NOMO-1 (cell line): ENCODE measurements around the gene NPHP1.
"Not testable (repeated sequence)": the region's sequence is repeated elsewhere in the genome, so short reads cannot be mapped to it uniquely, and the experiment has no call there.

Experiments used
- DNase-seq, 2 experiments: peaks; one replicate each; lab custom pipeline; 2025; ENCODE audit not compliant: unreplicated experiment in 2 of 2; lab: John Stamatoyannopoulos, UW

NPHP1 gene

DNA sequence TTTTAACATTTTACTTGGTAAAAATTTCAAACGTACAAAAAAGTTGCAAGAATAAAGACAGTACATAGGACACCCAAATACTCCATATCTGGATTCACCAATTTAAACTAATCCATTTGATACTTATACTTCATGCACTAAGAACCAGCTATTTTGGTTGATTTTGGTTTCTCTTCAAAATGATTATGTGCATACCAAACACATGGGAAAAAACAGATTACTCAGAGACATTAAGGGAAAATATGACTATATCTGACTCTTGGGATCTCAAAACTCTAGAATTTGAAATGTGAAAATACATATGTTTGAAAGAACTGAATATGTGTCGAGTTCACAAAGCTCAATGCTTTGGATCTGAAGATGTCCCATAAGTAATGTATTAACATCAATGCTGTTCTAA is 73.6 kb downstream of the NPHP1 start:
- DNase-seq, result no peak

DNA sequence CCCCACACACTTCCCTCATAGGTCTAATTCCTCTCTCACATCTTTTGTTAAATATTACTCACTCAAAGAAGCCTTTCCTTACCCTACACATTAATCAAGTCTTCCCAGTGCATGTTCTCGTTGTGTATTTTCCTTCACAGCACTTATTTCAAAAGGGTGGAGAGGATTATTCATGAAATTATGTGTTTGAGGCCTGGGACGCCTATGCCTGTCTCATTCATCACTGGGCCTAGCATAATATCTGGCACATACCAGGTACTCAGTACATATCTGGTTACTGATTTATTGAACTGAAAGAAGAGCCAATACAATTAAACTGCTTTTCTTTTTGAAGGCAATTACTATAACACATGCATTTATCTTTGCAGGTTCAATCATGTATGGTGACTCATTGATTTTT is 74.1 kb downstream of the NPHP1 start:
- DNase-seq, result no peak

DNA sequence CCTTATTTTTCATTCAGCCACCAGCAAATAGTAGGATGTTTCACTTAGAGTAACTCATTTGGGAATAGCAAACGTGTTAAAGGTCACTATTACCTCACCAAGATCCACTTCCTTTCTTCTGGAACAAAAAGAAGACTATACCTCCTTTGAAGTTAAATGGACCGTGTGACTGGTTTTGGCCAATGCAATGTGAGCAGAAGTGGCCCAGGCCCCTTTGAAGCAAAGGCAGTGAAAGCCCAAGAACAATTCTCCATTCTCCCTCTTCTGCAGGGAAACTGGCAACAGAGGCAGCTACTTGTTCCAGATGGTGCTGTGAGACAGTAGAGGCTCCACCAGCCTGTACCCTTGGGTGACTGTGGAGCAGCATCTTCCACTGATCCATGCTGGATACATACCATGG is 77.9 kb downstream of the NPHP1 start:
- no peak for DNase-seq

DNA sequence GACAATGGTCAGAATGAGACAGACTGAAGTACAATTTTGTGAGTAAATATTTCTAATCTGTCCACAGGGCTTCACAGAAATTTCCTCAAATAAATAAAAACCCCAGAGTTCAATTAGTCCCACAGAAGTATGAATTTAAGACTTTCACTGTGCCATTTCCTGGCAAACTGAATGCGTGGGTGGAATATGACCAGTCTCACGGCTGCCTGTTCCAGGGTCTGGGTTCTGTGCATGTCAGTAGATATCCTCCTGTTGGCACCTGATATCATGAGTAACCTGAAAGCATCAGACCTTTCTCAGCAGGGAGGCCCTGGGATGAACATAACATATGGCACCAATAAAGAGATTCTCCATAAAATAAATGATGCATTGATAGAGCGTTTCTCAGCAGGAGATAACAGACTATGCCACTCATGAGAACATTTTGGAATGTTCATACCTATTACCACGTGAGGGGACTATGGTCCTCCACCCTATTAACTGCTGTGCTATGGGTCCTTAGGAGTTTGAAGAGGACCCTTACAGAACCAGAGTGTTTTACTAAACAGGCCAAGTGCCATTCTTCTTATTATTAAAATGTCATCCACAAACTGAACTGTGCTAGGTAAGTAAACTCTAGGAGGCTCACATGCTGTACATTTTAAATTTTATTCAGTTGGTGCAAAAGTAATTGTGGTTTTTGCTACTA is 78.6 kb downstream of the NPHP1 start:
- DNase-seq, result no peak

DNA sequence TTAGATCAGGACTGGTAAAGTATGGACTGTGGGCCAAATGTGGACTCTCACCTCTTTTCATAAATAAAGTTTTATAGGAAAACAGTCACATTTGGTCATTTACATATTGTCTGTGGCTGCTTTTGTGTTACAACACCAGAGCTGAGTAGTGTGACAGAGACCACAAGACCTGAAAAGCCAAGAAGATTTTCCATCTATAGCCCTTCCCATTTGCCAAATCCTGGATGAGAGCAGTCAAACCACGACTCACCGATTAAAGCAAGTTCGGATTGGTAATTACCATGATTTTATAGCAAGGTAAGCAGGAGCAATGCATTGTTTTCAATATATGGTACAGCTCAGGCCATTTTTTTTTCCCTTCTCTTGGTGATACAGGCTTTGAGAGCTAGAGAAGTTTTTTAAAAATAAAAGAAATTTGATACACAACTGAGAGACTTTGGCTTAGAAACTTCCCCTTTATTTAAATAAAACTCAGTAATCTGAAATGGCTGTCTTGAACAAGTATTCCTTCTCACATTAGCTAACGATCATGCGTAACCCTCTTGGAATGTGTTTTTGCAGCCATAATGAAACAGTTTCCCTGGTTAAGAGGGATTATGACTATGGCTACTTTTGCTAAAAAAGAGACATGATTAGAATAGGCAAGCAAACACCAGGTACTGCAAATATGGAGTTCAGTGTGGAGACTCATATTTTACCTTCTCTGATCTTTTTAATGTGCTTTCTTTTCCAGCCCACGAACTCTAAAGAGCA is 79.7 kb downstream of the NPHP1 start:
- no peak for DNase-seq

DNA sequence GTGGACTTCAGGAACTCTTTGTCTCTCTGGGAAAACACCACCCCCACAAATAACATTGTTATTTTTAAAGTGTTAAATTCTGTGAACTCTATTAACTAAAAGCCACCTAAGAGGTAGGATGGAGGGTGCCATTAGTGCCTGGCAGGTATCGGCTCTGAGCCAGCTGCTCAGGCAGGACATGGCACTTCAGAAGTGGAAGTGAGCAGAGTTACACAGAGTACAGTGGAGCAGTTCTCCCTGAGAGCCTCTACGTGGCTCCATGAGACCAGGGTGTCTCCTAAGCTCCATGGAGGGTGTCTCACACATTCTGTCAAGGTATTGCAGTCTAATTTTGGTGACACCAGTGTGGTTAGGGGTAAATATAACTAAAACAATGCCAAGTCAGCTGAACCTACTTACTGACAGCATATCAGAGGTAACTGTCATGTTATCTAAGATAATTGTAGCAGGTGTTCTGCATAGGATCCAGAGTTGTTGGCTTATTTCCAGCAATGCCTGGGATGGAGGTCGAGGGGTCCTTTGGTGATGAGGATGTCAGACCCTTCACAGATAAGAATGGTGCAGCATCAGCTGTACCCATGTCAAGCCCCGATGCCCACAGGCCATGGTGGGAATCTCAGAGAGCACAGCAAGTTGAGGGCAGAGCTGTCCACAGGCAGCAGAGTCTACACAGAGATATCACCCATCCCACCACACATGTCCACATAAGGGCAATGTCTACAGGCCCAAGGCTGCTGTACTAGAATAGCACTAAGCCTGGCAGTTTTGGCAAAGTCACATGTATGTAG is 80.6 kb downstream of the NPHP1 start:
- no peak for DNase-seq

DNA sequence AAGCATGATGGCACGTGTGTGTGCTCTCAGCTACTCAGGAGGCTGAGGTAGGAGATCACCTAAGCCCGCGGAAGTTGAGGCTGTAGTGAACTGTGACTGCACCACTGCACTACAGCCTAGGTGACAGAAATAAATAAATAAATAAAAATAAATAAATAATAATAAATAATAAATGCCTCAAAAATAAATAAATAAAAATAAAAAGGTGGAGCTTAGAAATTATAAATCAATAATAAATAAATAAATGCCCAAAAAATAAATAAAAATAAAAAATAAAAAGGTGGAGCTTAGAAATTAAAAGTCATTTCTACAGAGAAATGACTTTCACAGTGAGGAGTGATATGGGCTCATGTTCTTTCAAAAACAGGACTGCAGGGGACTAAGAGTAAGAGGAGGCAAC is 83.2 kb downstream of the NPHP1 start:
- DNase-seq, result no peak

DNA sequence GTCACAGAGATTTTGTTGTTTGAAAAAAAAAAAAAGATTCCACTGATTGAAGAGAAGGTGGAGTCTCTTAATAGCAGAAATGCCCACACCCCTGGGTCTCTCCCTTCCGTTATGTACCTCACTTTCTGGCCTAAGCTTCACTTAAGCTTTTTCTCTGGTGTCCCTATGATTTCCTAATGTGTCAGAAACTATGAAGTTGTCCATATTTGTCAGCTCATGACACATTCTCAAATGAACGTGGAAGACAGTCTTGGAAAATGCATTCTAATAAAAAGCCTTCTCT is 83.8 kb downstream of the NPHP1 start:
- DNase-seq, result no peak

DNA sequence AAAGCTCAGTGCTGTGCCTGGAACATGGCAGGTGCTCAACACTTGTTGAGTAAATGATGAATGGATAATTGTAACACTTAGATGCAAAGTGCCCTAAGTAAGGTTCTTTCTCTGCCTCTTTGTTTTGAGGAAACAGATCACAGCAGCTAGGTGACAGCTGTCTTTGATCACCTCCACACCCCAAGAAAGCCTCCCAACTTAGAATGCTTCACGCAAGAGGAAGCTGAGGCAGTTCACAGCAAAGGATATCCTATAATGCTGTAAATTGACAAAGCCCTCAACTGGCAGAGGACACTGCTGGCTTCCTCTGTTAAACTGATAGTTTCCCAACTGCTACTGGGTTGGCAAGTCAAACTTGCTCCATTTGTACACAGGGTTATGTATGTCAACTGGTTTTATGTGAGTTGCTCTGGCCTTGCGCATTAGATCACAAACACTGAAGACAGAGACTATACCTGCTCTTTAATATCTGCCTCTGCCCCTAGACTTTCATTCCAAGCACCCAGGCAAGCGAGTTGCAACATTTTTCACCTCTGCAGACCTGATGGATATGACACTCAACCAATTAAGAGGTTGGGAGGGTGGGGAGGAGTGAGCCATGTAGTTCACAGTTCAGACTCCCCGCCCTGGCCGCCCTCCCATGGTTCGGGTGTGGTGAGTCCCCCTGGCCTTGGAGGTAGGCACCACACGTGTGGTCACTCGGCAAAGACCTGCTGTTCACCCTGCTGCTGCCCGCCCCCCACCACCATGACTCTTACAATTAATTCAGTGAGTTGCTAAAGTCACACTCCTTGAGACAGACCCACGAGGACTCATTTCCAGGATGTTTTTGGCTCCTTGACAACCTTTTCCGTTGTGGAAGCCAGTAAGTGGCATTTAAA is 84.4 kb downstream of the NPHP1 start:
- DNase-seq, result no peak

DNA sequence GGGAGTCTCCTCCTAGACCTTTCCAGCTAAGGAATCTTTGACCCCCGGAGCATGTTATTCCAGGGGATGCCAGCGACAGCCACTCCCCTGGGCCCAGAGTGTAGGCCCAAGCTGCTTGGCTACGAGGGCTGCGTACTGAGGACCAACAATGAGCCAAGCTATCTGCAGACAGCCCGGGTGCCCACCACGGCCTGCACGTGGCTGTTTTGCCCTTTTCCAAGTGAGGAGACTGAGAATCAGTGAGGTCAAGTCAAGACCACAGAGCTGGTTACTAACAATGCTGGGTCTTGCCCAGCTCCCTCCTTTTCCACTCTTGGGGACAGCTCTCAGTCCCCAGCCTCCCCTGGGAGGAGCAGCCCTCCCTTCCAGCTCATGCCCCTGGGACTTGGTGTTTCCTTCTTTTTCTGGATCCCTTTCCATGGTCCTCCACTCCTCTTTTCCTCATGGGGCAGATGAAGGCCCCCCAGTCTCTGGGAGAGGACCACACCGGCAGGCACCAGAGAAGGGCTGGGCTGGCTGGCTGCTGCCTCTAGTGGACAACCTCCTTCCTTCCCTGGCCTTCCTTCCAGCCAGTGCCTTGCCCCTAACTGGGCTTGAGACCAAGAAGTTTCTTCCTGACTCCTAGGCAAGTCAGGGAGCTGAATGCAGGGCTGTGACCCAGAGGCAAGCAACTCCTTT is 88.6 kb downstream of the NPHP1 start:
- no peak for DNase-seq

DNA sequence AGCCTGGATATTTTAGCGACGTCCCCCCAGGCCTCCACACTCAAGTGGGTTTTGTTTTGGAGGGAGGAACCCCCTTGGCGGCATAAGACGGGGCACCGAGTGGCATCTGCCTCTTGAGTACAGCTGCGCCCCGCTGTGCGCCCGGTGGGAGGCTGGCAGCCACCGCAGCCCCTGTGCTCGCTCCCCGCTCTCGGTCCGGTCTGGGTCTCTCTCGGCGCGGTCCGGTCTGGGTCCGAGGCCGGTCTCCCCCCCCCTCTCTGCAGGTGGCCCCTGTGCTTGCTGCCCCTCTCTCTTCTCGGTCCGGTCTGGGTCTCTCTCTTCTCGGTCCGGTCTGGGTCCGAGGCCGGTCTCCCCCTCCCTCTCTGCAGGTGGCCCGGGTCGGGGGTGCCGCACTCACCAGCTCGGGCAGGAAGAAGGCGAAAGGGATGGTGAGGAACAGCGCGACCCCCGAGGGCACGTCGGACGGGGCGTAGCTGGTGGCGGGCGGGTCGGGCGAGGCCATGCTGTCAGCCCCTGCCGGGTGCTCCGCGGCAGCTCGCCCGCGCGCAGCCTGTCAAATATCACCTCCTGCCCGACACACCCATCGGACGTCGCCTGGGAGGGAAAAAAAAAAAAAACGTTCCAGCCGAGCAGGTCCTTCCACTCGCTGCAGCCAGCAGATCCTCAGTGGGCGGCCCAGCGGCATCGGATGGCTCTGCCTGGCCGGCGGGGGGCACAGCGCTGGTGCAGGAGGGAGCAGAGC is 89.4 kb downstream of the NPHP1 start, which contains the start of gene MALL:
TSS of gene MALL (minus strand) at position 532 of the 742 bp plus-strand sequence. CDS start at position 502, 30 bp downstream.
- DNase-seq, result no peak

DNA sequence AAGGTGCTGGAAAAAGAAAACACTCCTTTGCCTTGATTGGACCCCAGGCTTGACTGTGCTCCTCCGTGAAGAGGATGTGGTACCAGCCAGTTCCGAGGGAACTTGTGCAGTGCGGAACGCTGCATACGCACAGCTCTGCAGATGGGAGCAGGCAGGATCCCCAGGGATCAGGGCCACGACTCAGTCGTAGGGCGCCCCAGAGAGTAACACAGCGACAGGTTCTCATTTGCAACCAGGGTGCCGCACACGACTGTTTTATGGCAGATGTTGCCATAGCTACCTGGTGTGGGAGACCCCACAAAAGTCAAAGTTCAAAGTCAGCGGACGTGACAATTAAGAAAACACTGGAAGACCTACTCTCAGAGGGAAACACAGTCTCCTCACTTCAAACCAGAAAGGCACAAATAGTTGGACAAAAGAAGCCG is 90.0 kb downstream of the NPHP1 start:
- DNase-seq, result no peak

DNA sequence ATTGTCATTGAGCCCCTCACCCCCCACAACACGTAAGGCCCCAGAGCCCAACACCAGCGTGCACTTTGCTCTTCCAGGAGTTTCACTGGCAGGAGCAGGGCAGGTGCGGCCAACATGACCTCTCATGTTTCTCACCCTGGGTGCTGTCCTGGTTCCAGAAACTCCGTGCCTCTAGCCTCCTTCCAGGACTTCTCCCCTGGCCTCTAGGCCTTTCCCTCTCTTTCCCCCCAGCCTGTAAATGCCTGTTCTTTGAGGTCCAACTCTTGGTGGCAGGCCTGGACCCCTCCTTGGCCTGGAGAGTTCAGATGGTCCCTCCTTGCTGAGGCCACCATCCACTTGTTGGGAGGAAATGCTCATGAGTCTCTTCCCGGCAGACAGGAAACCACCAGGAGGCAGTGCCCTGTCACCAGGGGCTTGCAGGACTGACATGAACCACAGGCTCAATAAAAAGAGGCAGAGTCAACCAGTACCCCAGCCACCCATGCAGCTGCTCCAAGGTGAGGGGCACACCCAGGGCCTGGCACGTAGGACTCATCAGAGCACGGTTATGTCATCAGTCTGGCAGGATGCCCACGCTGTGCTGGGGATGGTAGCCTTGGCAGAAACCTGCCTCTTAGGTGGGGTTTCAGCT is 90.7 kb downstream of the NPHP1 start:
- no peak for DNase-seq

DNA sequence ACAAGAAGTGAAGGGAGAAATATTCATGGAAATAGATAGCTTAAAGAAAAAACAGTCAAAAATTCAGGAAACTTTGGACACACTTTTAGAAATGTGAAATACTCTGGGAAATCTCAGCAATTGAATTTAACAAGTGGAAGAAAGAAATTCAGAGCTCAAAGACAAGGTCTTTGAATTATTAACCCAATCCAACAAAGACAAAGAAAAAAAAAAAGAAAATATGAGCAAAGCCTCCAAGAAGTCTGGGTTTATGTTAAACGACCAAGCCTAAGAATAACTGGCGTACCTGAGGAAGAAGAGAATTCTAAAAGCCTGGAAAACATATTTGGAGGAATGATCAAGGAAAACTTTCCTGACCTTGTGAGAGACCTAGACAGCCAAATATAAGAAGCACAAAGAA is 96.5 kb downstream of the NPHP1 start:
- not testable (repeated sequence) for DNase-seq

DNA sequence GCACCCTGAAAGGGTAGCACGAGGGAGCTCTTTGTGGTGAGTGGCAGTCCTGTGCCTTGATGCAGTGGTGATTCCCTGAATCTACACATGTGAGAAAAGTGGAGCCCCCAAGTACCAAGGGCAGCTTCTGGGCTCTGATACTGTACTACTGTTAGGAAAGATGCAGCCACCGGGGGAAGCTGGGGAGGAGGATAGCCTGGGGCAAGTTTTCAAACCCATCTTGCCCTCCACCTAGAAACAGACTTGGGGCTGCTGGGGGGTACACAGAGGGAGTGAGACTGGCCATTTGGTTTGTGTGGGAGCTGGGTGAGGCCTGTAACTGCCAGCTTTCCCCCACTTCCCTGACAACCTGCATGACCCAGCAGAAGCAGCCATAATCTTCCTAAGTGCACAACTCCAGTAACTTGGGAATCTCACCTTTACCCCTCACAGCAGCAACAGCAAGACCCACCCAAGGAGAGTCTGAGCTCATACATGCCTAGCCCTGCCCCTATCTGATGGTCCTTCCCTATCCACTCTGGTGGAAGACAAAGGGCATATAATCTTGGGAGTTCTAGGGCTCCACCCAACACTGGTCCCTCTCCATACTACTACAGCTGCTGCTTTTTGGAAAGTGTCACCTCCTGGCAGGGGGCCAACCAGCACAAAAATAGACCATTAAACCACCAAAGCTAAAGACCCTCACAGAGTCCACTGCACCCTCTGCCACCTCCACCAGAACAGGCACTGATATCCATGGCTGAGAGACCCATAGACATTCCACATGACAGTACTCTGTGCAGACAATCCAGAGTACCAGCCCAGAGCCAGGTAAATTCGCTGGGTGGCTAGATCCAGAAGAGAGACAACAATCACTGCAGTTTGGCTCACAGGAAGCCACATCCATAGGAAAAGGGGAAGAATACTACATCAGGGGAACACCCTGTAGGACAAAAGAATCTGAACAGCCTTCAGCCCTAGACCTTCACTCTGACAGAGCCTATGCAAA is 97.4 kb downstream of the NPHP1 start:
- DNase-seq, result no peak

DNA sequence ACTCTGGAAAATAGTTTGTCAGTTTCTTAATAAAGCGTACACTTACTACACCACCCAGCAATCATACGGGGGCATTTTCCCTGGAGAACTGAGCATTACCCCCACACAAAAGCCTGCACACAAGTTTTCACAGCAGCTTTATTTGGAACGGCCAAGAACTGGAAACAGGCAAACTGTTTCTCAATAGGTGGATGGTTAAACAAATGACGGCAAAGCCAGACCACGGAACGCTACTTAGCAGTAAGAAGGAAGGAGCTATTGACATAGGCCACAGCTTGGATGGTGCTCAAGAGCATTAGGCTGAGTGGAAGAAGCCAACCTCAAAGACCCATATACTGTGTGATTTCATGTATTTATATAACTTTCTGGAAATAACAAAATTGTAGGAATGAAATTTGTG is 98.2 kb downstream of the NPHP1 start:
- DNase-seq, result peak in 1 of 2 experiments; percentile 6

DNA sequence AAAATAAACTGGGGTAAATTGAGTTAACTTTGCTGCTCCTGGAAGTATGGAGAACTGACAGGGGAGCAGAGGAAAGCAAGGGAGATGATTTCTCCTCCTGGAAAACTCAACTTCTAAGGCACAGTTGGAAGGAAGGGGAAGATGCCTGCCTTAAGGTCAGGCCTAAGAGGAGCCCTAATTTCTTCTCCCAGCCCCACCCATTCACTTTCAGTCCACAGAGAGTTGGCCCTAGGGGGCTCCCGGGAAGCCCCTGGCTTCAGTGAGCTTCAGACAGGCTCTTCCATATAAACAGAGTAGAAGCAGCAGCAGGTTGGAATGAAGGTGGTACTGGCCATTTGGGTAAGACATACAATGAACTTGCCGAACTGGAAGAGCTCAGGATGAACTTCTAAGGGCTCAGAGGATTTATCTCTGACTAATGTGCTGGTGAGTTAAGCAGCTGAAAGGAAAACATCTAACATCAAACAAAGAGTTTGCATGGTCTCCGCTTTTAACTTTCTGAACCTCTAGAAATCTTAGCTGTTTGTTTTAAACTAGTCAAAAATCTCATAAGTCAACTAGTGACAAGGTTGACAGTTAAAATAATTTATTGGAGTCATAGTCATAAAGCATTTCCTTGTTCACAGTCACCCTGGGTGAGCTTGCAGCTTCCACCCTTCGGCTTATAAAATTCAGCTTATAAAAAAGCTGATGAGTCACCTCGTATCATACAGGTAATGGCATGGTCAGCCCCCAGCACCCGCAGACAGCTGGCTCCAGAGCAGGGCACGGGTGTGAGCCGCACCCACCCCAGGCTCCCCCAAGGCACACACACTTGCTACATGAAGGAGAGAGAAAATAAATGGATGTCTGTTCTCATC is 99.0 kb downstream of the NPHP1 start:
- DNase-seq, result peak in 1 of 2 experiments; percentile 6
